HG03521 (cell line): Measurements from ENCODE around the gene IGFBP7.

Experiments
- ATAC-seq: cut with Tn5 transposase; IDR thresholded peaks from one replicate; pipeline ENCODE4 v1.9.1; 2021; ENCODE audit warnings: mild to moderate bottlenecking, moderate library complexity; ENCODE audit not compliant: unreplicated experiment

Gene IGFBP7

DNA sequence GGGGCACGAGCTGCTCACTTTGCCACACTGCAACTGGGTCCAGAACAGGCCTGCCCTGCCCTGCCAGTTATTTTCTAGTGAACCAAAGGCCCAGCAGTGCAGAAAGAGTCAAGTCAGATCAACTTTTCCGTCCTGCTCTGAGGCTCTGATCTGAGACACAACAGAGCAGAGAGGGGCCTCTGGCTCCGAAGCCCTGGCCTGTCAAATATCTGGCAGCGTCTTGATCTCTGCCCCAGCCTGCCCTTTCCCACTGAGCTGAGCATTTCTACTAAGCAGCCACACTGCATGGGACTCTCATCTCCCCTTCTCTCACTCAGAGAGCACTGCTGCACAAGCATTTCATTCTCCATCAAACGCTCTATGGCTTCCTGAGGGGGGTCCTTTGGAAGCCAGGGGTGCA lies 11.8 kb downstream of the IGFBP7 start:
- ATAC-seq: no peak

DNA sequence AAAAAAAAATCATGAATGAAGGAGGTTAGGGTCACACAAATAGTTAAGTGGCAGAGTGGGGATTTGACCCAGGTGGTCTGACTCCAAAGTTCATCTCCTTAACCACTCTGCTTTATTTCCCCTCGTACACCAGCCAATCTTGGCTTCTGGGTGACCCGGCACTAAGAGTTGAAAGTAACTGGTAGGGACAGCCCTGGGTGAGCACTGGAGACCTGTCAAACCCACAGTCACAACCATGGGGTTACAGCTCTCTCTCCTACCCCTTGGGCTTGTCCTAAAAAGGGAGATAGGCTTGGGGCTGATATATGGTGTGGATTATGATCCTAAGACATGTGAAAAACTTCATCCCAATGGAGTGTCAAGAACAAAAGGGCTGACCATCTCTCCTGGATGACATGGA lies 12.5 kb downstream of the IGFBP7 start:
- no peak for ATAC-seq

DNA sequence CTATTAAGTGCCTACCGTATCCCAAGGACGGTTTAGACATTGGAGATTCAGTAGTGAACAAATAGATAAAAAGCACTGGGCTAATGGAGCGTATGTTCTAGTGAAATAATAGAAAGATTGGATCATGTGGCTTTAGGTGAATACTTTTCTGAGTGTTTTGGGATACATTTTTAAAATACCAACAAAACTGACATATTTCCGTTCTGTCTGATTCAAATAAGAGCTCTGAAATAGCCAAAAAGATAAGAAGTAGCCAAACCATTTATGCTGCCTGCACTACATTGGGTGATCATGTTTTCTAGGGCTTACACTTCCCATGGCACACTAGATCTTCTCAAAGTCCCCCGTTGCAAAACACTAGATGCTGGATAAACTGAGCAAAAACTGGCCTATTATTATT lies 14.2 kb downstream of the IGFBP7 start:
- no peak for ATAC-seq

DNA sequence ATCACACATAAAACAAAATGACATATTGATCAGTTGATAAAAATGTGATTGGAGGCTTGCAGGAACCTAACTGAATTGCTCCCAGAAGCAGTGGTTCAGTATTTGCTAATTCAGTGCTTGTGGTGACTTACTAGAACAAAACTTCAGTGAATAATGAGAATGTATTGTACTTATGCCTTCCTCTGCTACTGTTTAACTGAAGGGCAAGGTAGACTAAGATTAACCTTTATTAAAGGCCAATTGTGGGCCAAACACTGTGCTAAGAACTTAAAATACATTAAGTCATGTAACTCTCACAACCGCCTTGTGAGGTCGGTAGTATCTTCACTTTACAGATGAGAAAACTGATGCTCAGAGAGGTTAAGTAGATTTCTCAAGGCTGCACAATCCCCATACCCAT lies 14.9 kb downstream of the IGFBP7 start:
- ATAC-seq: no peak

DNA sequence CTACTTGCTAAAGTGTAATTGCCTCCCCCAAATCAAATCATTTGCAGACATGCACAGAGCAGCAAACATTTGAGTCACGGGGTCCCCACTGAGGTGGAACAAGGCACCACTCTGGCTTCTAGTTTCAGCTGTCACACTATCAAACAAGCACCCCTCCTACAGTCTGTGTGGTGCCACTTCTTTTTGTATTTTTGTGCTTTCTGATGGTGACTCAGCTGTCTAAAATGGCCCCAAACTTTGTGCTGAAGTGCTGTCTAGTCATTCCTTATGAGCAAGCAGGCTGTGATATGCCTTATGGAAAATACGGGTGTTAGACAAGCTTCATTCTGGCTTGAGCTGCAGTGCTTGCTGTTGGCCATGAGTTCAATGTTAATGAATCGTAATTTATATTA lies 15.4 kb downstream of the IGFBP7 start:
- no peak for ATAC-seq

DNA sequence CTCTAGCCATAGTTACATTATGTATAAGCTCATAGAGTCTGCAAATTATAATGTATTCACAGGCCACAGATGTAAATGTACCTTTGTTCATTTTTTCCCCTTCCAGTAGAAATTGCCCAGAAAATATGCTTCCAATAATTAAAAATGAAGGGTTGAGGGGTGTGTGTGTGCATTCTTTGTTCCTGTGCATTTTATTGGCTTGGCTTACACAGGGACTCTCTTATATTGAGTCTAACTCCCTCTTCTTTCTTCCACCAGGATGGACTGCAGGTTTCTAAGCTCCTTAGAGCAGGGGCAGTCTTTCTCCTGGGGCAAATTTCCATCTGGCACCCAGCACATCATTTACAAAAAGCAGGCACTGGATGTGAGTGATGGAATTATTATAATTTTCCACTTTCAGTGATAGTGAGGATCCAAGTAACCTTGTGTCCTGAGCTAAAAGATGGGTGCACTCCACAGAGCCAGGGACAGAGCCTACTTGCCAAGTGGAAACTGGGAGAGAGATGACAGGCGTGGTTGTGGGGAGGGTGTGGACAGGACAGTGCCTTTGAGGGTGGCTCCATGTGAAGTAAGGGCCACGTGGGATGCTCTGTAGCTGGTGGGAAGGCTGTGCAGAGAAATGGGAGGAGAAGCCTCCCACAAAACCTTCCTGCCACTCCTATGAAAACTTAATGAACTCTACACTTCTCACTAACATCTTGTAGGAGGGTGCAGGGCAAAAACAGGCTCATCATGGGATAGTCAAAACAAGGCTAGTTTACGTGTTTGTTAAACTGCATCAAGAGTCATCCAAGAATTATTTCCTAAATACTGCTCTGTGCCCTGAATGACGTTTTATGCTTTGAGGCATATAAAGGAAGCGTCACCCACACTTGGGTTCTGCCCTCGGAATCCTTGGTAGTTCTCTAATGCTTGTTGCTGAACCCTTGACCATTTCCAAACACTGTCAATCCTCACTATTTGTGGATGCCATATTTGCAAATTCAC lies 16.0 kb downstream of the IGFBP7 start:
- ATAC-seq: no peak

DNA sequence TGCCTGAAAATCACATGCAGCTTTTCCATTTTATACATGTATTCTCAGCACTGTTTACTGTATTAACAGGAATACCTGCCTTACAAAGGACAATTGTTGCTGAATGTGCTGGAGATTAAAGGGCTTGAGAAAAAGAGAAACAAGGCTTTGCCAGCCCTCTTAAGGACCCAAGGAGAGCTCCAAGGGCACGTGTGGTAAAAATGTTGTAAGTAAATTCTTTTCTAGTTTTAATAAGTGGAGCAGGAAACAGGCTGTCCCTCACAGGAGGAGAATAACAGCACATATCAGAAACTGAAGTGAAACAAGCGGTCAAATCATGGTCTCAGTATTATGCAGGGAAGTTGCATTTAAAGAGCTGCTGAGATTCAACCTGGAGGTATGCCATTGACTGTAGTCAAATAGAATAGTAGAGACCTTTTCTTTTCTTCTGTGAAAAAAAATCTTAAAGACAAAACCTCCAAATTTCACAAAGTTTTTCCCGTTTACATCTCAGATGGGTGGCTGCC lies 18.5 kb downstream of the IGFBP7 start:
- ATAC-seq: no peak

DNA sequence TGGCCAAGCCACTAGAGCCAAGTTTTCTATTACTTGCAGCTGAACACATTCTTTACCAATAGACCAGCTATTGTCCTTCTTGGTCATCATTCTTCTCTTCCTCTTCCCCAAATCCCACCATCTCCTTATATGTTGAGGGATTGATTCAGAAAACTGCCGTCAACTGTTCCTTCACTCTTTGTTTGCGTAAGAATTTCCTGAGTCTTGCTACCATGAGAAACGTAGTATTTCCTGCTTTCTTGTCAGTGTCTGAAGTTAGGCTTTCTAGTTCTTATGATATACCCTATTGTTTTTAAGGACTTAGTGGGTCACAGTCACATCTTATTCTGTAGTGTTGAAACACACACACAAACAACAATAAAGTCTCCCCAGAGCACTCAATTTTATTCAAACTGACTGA lies 20.1 kb downstream of the IGFBP7 start:
- no peak for ATAC-seq

DNA sequence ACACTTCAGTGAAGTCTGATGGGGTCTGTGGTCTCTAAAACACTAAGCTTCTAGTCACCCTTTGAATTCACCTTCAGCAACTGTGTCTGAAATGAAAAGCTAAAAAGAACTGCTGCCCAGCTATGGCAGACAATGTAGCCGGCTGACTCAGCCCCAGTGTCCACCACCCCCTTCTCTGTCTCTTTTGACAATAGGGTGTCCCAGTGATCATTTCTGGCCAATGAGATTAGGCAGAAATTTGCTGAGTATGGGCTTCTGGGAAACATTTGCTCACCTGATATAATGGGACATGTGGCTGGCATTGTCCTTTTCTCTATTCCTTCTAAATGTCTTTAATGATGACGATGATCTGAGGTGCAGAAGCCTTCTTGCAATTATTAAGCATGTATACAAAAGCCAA lies 20.6 kb downstream of the IGFBP7 start:
- ATAC-seq: no peak

DNA sequence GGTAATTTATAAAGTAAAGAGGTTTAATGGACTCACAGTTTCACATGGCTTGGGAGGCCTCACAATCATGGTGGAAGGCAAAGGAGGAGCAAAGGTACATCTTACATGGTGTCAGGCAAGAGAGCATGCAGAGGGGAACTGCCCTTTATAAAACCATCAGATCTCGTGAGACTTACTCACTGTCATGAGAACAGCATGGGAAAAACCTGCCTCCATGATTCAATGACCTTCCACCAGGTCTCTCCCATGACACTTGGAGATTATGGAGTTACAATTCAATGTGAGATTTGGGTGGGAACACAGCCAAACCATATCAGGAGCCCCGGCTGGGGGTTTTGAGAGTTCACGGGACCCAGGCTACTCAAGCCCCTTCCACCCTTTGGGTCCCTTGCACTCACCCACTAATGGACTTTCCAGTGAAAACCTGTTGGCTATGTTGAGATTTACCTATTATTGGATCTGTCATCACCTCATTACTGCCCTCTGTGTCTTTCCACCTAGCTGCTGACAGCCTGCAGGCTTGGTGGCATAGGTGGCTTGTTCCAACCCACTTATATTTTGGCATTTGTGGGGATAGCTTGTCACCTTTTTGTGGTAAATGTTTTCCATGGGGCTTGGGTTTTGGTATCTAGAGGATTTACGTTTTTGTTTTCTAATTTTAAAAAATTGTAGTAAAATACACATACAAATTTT lies 24.0 kb downstream of the IGFBP7 start:
- ATAC-seq: no peak

DNA sequence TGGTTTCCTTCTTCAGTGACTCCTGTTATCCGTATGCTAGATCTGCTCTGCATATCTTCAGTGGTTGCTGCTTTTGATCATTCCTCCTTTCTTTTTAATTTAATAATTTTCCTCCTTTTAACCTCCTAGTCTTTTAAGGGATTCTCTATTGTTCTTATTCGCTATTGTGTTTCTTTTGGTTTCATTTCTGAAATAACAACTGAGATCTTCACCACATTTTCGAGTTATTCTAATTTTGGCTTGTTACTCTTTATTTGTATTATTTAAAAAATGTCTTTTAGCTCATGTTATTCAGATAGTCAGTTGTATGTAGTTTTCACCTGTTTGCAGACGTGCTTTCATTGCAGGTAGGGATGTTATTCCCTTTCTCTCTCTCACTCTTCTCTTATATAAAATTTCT lies 24.9 kb downstream of the IGFBP7 start:
- no peak for ATAC-seq

DNA sequence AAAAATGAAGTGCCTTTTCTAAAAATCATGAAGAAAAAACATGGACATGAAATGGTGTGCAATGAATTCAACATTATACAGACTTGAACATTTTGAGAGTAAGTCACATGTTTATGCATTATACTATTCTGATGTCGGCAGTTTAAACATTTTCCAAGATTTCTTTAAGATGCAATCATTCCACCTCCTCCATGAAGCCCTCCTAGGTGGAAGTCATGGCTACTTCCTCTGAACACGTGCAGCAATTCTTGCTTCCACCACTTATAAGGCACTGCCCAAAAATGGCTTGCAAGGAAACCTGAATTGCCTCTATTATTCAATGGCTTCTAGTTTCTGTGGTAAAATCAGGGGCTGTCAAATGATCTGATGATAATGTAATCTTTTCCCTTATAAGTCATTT lies 25.8 kb downstream of the IGFBP7 start:
- no peak for ATAC-seq

DNA sequence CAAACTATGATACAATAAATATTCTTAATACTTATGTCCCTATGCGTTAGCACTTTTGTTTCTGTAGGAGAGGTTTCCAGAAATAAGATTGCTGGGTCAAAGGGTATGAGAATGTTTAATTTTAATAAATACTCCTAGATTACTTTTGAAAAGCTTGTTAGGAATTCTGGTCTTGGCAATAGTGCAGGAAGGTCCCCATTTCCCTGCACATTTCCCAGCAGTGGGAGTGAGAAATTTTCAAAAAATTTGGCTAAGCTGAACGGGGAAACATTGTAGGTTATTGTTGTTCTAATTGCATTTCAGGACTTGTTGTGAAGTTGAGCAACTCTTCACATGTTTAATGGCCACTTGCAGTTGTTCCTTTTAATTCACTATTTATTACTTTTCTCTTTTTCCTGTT lies 27.1 kb downstream of the IGFBP7 start:
- no peak for ATAC-seq

DNA sequence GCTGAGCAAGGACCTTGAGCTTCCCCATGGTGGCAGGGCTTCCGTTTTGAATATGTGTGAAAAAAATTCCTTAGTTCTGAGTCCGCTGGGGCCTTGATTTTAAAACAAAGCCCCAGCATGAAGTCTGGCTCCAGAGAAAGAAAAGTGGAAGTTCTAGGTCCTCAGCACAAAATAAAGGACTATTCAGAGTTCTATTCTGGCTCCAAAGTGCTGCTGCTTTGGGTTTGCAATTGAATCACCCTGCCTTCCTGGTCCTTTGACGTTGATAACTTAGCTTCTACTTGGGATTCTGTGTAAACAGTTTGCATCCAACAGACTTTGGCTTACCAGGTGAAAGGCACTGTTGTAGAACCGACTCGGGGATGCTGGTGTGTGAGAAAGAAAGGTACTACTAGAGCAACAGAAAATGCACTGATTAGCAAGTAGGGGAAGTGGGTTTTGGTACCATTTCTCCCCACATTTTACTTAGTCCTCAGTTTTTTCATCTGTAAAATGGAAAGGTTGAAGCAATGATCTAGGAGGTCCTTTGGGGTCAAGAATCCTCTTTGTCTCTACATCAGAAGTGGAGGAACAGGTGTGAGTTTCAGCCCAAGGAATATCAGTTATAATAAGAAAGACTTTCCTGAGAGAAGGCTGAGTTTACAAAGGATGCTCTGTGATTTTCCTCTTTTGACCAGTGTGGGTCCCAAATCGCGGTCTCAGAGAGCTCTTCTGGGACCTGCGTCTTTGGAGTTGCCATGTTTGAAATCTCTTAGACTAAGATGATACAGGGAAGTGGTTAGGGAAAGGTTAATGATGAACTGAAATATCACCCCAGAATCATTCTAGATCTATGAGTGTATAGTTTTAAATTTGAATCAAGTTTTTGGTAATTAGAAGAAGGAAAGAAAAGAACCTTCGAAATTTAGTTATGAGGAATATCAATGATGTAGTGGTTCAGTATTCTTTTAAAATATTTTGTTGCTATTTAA lies 28.2 kb downstream of the IGFBP7 start:
- ATAC-seq: no peak

DNA sequence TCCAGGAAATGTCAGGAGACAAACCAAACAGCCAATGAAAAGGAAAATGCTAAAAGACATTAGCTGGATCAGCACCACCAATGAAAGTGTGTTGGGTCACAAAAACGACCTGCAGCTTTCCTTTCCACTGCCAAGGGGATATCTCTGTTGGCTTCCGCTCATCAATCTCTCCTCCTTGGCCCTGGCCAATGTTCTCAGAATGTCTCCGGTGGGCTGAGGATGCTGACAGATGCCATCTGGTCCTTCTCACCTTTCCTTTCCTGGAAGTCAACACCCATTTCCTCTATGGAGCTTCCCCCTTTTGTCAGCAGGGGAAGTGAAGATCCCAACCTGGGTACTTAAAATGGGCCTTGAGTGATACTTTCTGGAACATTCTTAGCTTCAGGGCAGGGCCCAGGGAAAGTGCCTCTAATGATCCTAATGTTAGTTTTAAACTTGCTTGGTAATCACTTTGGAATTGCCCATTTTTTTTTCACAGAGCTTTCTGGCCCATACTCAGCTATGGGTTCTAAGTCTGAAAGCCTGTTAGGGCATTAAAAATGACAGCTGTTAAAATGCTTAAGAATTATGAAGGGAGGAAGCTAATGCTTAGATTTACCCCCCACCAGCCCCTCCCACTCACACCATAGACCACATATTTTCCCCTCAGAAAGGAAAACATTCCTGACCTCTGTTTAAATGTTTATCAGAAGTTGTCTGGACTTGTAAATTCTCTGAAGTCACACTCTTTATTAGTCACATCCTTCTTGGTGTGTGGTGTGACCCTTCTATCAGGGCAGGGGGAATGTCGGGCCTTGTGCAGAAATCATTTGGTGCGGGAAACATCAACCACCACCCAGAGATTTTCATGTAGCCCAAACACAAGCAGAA lies 29.2 kb downstream of the IGFBP7 start:
- no peak for ATAC-seq

DNA sequence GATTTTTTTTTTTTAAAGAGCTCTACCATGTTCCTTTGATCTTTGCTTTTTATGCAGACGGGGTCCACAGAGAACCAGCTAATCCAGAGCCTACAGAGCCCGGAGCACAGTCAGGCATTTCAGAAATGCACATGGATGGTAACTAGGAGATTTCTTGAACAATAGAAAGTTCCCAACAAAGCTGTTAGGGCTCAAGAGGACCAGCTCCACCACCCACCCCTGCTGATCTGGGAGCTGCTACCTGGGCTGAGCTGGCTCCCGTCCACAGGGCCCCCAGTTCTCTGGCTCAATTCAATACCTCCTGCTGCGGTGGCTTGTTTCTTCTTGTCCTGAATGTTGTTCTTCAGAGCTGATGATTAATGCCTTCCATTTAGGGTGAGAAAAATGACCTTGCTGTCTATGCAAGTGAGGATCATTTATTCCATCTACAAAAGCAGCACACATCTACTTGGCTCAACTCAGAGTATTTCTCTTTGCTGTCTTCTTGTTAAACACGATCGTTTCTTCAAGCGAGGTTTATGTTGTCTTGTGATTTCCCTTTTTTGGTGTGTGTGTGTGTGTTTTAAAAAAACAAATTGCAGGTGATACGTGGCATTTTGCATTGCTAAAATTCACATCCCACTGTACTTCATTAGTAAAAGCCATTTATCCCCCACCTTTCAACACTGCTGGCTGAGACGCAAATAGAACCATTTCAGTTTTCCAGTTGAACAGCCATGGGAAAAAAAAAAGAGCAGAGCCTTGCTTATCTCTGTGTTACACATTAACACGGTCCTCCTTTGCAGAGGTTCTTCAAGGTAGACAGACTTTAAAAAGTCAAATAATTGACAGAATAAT lies 31.3 kb downstream of the IGFBP7 start:
- no peak for ATAC-seq

DNA sequence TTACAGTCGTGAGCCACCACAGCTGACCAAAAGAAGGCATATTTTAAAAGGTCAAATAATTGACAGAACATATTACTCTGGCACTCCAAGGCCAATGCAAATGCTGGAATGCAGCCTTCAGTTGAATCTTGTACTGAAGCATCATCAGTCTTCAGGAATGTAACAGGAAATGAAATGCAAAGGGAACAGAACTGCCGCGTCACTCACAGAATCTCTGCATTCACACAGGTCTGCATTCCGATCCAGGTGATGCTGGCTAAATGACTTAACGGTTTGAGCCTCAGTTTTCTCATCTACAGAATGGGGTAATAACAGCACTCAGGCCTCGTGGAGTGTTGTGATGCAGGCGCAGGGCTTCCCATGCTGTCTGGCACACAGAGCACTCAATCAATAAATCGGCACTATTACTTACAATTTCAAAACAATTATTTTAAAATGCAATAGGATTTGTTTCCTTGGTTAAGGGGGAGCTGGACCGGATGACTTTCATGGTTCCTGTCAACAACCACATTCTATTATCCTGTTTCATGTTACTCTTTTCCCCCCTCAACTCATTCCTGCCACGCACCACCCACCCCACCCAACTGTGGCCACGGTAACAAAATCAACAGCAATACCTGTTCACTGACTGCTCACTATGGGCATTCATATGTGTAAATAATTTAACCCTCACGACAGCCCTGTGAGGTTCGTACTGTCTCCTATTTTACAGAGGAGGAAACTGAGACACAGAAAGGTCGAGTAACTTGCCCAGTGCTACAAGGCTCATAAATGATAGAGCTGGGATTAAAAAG lies 32.4 kb downstream of the IGFBP7 start:
- ATAC-seq: no peak

DNA sequence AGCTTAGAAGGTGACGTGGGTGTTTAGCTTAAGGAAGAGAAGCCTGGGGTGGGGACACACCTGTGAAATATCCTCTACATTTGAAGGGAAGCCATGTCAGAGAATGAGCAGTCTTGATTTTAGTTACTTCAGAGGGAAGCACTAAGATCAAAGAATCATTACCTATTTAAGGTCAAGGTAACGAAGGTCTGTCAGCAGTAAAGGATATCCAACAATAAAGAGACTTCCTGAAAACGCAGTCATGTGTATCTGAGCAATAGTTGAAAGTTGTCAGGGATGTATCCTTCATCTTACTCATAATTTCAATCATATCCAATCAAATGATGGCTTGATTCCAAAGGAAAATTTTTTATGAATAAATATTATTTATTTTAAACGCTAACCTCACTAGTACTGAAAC lies 33.5 kb downstream of the IGFBP7 start:
- no peak for ATAC-seq
